MCF 10A (cell line): Measurements from ENCODE around the gene TMPRSS9. TPM values are rescaled to one million over a fixed set of nuclear protein-coding genes. Genes with fewer than 3 reads are reported as not detected.
A peak's percentile ranks its signal among the peaks of the same experiment; 100 is the strongest.
"Not testable (repeated sequence)": the region's sequence is repeated elsewhere in the genome, so short reads cannot be mapped to it uniquely, and the experiment has no call there.

Experiments
- BruUV-seq: library from RNA; stranded (reverse); fragments of 400-500 nt; replicated peaks from 2 replicates; lab custom pipeline; 2021; lab: Mats Ljungman, UMichigan
- CTCF ChIA-PET: fragments of 300-600 bp; sonication (Branson Sonifier 250); formaldehyde crosslinking; extraction: SDS; loops from one replicate; lab custom pipeline; 2021; ENCODE audit warnings: antibody characterized with exemption, inconsistent platforms; lab: Yijun Ruan, JAX
- POLR2A ChIA-PET: fragments of 300-600, 350-650 bp; sonication (Branson Sonifier 250); formaldehyde crosslinking; extraction: SDS; loops from one replicate; lab custom pipeline; 2020; ENCODE audit warnings: antibody characterized with exemption, inconsistent platforms; lab: Yijun Ruan, JAX
- DNase-seq: peaks from one replicate; pipeline ENCODE4 v3.0.0-alpha.2; 2018; ENCODE audit not compliant: unreplicated experiment
- H3K27ac Mint-ChIP-seq: one replicate; pipeline ENCODE4 v1.8.0; 2022; ENCODE audit warnings: mild to moderate bottlenecking, low read depth, mixed read lengths; ENCODE audit not compliant: unreplicated experiment
- H3K27me3 Mint-ChIP-seq: one replicate; pipeline ENCODE4 v1.8.0; 2022; ENCODE audit warnings: mixed read lengths; ENCODE audit not compliant: insufficient read depth, unreplicated experiment
- H3K36me3 Mint-ChIP-seq: one replicate; pipeline ENCODE4 v1.8.0; 2022; ENCODE audit warnings: mild to moderate bottlenecking, moderate library complexity, mixed read lengths; ENCODE audit not compliant: insufficient read depth, unreplicated experiment
- H3K4me1 Mint-ChIP-seq: one replicate; pipeline ENCODE4 v1.8.0; 2022; ENCODE audit warnings: mixed read lengths; ENCODE audit not compliant: insufficient read depth, unreplicated experiment
- H3K4me3 Mint-ChIP-seq: one replicate; pipeline ENCODE4 v1.8.0; 2022; ENCODE audit warnings: mild to moderate bottlenecking, moderate library complexity, mixed read lengths; ENCODE audit not compliant: unreplicated experiment
- H3K9me3 Mint-ChIP-seq: one replicate; pipeline ENCODE4 v1.8.0; 2022; ENCODE audit warnings: mixed read lengths; ENCODE audit not compliant: unreplicated experiment
- intact Hi-C: fragments of 100-400 bp; cut with micrococcal nuclease; formaldehyde crosslinking; loops from 2 replicates; pipeline ENCODE4 v1.14.1; 2022
- total RNA-seq: library from RNA; stranded (reverse); gene quantifications from 2 replicates; pipeline ENCODE4 v1.2.3, GENCODE V29; 2022
- TF ChIP-seq, protein P1 (sequence below): fragments of 200-600 bp; IDR thresholded peaks from one replicate; pipeline ENCODE4 v1.8.0; 2022; ENCODE audit warnings: antibody characterized with exemption, mild to moderate bottlenecking; ENCODE audit not compliant: unreplicated experiment

TMPRSS9 gene
- total RNA-seq, 1 experiment from 2014 or later = not detected

DNA sequence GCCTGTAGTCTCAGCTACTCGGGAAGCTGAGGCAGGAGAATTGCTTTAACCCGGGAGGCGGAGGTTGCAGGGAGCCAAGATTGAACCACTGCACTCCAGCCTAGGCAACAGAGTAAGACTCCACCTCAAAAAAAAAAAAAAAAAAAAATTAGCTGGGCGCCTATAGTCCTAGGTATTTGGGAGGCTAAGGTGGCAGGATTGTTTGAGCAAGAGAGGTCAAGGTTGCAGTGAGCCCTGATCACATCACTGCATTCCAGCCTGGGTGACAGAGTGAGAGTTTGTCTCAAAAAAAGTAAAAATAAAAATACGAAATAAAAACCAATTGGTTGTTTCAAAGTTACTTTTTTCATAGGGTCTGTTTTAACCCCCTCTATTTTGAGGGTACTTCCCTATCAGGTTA is 98.0 kb downstream of the TMPRSS9 start:
- ChIA-PET POLR2A (interaction anchor here (1.3 to 4.1 kb wide), 3 partner anchors 18 to 161 kb away, joined by 3 to 43 read pairs (median 22); partner anchors contain the start of genes GADD45B and TIMM13), CTCF (interaction anchor here (1.2 kb wide), 1 partner anchor 176 kb away, joined by 3 read pairs; no protein-coding TSS in a partner anchor)
- H3K4me3 Mint-ChIP-seq = no peak overlapping the region

DNA sequence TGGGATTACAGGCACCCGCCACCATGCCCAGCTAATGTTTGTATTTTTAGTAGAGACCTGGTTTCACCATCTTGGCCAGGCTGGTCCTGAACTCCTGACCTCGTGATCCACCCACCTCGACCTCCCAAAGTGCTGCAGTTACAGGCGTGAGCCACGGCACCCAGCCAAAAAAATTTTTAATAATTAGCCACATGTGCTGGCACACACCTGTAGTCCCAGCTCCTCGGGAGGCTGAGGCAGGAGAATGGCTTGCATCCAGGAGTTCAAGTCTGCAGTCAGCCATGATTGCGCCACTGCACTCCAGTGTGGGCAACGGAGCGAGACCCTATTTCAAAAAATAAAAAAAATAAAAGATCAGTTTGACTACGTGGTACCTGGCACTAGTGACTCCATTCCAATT is 98.7 kb downstream of the TMPRSS9 start:
- CTCF ChIA-PET, H3K36me3 Mint-ChIP-seq, BruUV-seq, H3K27ac Mint-ChIP-seq, H3K4me3 Mint-ChIP-seq, intact Hi-C loops, H3K9me3 Mint-ChIP-seq, H3K27me3 Mint-ChIP-seq, DNase-seq: not testable (repeated sequence)
- H3K4me1 Mint-ChIP-seq = peaks cover 27% of the 10 kb centered on the region
- POLR2A ChIA-PET = interaction anchor here (0.6 to 4.1 kb wide), 3 partner anchors 18 to 192 kb away, joined by 3 to 43 read pairs (median 22); partner anchors contain the start of genes GADD45B and TIMM13

More for the DNA sequence above, 98.0 kb downstream of the TMPRSS9 start:
- no peaks in the 10 kb centered on the region for H3K36me3 Mint-ChIP-seq
- intact Hi-C loops = no loop called here
- H3K4me1 Mint-ChIP-seq = peaks cover 27% of the 10 kb centered on the region
- no TSS peak for BruUV-seq
- TF ChIP-seq, protein P1, sequence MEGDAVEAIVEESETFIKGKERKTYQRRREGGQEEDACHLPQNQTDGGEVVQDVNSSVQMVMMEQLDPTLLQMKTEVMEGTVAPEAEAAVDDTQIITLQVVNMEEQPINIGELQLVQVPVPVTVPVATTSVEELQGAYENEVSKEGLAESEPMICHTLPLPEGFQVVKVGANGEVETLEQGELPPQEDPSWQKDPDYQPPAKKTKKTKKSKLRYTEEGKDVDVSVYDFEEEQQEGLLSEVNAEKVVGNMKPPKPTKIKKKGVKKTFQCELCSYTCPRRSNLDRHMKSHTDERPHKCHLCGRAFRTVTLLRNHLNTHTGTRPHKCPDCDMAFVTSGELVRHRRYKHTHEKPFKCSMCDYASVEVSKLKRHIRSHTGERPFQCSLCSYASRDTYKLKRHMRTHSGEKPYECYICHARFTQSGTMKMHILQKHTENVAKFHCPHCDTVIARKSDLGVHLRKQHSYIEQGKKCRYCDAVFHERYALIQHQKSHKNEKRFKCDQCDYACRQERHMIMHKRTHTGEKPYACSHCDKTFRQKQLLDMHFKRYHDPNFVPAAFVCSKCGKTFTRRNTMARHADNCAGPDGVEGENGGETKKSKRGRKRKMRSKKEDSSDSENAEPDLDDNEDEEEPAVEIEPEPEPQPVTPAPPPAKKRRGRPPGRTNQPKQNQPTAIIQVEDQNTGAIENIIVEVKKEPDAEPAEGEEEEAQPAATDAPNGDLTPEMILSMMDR = no peak
- H3K27ac Mint-ChIP-seq = no peak overlapping the region
- H3K9me3 Mint-ChIP-seq = no peaks in the 10 kb centered on the region
- no peak for DNase-seq
- H3K27me3 Mint-ChIP-seq = no peaks in the 10 kb centered on the region

DNA sequence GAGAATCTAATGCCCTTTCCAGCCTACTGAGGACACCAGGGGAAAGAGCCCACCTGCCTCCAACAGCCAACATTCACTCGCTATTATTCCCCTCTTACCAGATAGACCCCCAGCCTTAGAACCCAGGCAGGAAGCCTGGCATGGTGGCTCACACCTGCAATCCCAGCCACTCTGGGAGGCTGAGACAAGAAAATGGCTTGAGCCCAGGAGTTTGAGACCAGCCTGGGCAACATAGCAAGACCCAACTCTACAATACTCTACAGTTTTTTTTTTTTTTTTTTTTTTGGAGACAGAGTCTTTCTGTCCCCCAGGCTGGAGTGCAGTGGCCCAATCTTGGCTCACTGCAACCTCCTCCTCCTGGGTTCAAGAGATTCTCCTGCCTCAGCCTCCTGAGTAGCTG is 100.2 kb downstream of the TMPRSS9 start:
- H3K4me3 Mint-ChIP-seq = no peak overlapping the region
- no peaks in the 10 kb centered on the region for H3K27me3 Mint-ChIP-seq
- intact Hi-C loops = no loop called here
- BruUV-seq = no TSS peak
- DNase-seq = no peak
- POLR2A ChIA-PET = no interaction called here
- H3K36me3 Mint-ChIP-seq = no peaks in the 10 kb centered on the region
- H3K9me3 Mint-ChIP-seq = no peaks in the 10 kb centered on the region
- CTCF ChIA-PET = interaction anchor here (0.6 to 0.7 kb wide), 2 partner anchors 81 to 222 kb away, joined by 3 to 4 read pairs; no protein-coding TSS in a partner anchor
- H3K27ac Mint-ChIP-seq = no peak overlapping the region
- TF ChIP-seq, protein P1 = no peak
- H3K4me1 Mint-ChIP-seq = peaks cover 19% of the 10 kb centered on the region

DNA sequence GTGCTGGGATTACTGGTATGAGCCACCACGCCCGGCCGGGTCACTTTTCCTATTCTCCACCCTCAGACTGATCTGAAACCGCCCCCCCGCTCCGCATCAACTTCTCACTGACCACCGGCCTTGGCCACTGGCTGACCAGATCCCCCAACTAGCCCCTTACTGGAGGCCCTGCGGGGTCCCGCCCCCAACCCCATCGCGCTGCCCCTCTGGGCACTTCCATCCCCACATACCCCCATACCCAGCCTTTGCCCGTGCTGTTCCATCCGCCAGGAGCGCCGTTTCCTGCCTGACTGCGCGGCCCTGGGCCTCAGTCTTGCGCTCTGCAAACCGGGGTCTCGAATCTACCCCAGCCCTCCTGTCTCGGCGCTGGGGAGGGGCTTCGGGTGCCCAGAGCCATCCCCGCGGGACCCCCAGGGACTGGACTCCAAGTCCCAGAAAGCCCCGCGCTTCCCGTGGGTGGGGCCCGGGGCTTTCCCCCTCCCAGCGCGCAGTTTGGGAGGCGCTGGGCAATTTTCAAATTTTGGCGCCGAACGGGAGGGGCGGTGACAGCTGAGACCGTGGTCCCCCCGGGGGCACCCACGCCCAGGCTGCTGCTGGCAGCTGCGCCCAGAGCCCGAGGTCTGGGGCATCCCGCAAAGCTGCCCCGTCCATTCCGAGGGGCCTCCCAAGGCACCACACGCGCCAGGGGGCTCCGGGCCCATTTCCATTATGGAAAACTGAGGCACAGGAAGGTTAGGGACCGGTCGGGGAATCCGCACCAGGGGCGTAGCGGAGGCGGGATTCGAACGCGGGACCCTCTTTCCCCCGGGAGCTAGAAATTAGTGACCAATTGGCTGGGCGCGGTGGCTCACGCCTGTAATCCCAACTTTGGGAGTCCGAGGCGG is 101.9 kb downstream of the TMPRSS9 start:
- no peaks in the 10 kb centered on the region for H3K27me3 Mint-ChIP-seq
- H3K4me3 Mint-ChIP-seq = peak overlapping the region; percentile 91
- intact Hi-C loops = no loop called here
- H3K36me3 Mint-ChIP-seq = no peaks in the 10 kb centered on the region
- CTCF ChIA-PET = no interaction called here
- TF ChIP-seq, protein P1 = peak; percentile 21
- TSS peak; percentile 55 for BruUV-seq
- H3K27ac Mint-ChIP-seq = no peak overlapping the region
- H3K4me1 Mint-ChIP-seq = peaks cover 16% of the 10 kb centered on the region
- DNase-seq = peak; percentile 90
- POLR2A ChIA-PET = interaction anchor here (0.7 to 3.5 kb wide), 5 partner anchors 15 to 165 kb away, joined by 3 to 26 read pairs (median 4); partner anchors contain the start of genes GADD45B and TIMM13
- no peaks in the 10 kb centered on the region for H3K9me3 Mint-ChIP-seq
